Measurements from ENCODE around the gene GLTP. TPM values are rescaled to one million over a fixed set of nuclear protein-coding genes. Genes with fewer than 3 reads are reported as not detected.

GLTP gene, protein sequence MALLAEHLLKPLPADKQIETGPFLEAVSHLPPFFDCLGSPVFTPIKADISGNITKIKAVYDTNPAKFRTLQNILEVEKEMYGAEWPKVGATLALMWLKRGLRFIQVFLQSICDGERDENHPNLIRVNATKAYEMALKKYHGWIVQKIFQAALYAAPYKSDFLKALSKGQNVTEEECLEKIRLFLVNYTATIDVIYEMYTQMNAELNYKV
- total RNA-seq, result 50.0 and 77.0 TPM in 2 replicates

DNA sequence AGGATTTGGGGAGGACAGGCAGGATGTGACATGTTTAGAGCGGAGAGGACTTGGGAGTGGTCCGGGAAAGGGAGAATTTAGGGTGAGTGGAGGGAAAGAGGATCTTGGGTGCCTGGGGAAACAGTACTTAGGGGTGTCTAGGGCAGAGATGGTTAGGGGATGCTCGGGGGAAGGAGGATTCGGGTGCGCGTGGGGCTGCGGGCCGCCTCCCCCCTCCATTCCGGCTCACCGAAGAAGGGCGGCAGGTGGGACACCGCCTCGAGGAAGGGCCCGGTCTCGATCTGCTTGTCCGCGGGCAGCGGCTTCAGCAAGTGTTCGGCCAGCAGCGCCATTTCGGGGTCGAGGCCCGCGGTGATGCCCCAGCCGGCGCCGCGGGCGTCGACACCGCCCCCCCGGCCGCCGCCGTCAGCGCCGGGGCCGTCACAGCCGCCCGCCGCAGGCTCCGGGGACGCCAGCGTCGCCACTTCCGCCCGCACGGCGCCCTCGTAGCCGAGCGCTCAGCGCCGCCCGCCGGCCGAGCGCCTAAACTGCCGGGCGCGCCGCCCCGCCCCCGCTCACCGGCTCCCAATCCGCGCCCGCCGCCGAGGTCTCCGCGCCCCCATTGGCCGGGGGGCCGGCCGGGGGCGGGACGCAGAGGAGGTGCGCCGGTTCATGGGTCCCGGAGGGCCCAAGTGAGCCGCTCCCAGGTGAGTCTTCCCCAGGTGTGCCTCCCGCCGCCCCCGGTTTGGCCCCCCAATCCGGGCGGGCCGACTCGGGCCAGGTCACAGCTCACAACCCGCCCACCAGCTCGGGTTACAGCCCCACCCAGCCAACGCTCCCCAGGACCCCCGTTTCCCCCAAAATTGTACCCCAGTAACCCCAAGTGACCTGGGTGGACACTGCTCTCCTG is at the start of gene GLTP:
Gene GLTP (minus strand): TSS at position 499 of the 889 bp plus-strand sequence. CDS start 167 bp downstream, at position 332.

DNA sequence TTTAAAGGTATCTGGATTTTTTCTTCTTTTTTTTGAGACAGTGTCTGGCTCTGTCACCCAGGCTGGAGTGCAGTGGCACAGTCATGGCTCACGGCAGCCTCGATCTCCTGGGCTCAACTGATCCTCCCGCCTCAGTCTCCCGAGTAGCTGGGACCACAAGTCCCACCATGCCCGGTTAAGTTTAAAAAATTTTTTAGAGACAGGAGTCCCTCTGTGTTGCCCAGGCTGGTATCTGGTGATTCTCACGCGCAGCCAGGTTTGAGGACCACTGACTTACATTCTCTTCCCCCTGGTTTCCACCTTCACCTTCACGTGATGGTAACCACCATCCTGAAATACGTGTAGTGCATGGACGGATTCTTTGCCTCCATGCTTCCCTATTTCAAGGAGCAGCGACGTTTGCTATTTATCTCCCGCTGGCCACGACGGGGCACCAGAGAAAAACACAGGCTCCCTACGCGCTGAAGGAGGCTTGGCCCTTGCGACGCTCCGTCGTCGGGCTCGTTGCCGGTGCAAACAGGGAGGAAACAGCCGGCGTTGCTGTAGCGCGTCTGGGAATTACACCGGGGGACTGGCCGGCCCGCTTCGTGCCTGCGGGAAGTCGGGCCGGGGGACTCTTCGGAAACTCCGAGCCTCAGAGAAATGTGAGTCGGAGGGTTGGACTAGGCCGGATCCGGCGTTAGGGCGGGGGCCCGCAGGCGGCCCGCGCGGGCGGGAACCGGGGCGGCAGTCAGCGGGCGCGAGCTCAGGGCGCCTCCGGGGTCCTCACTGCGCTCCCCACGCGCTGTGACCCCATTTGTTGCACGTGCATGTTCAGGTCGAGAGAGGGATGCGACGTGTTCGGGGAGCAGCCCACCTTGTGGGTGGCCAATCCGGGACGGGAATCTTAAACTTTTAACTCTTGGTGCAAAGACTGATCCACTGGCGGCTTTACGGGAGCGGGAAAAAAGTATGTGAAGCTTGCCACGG is 19.7 kb upstream of the GLTP start, which contains the start of gene TCHP:
Gene TCHP (plus strand): TSS at position 492 of the 969 bp plus-strand sequence. CDS start 2,753 bp downstream, outside the sequence.

DNA sequence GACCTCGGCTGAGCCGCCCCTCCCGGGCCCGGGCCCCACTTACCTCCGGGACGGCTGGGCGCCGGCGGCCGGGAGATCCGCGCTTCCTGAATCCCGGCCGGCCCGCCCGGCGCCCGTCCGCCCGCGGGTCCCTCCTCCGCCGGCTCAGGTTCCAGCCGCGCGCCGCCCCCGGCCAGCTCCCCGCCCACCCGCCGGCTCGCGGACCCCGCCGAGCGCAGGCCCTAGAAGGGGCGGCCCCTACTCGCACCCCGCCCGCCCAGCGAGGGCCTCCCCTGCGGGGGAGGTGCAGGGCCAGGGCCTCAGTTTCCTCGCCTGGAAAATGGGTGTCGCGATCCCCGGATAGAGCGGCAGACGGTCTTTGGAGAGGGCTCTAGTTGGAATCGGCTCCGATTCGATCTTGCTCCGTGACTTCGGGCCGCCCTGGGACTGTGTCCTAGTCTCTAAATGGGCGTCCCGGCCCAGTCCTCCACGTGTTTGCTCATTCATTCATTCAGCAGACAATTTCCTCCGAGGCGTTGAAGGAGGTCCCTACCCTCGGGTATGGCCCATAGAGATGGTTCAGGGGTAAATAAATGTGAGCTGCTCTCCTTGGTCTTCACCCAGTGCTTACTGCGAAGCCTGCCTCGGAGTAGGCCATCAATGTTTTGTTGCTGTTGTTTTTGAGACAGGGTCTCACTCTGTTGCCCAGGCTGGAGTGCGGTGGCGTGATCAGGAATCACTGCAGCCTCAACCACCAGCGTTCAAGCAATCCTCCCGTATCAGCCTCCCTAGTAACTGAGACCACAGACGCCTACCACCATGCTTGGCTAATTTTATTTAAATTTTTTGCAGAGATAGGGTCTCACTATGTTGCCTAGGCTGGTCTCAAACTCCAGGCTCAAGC is 46.8 kb downstream of the GLTP start, which contains the start of gene TRPV4:
Gene TRPV4 (minus strand): TSS at position 92 of the 883 bp plus-strand sequence. CDS start 18,602 bp downstream, outside the sequence.

Other genes with a start within 250 kb of the GLTP start
- gene FAM222A, start 166.7 kb downstream of the GLTP start, total RNA-seq, result 0.15 and 0.32 TPM in 2 replicates
- gene TRPV4, start 47.1 kb downstream of the GLTP start, total RNA-seq, result 0.61 and 1.3 TPM in 2 replicates
- 10.1 and 17.5 TPM in 2 replicates for gene TCHP, start 19.7 kb upstream of the GLTP start, total RNA-seq
- 38.7 and 46.7 TPM in 2 replicates for gene GIT2, start 115.8 kb upstream of the GLTP start, total RNA-seq
- gene ANKRD13A, start 118.9 kb upstream of the GLTP start, total RNA-seq, result 37.7 and 43.6 TPM in 2 replicates
- 16.9 and 22.6 TPM in 2 replicates for gene C12orf76, start 168.0 kb upstream of the GLTP start, total RNA-seq
- gene IFT81, start 243.8 kb upstream of the GLTP start, total RNA-seq, result 9.1 and 10.9 TPM in 2 replicates

Measured in epithelial cell of umbilical artery (primary cell).